Activated T-cell treated with anti-CD3 and anti-CD28 coated beads, Interleukin-2, amount 50 U/mL, for 24 hours (primary cell): ENCODE measurements around the gene GPX5.
"Not testable (repeated sequence)": the region's sequence is repeated elsewhere in the genome, so short reads cannot be mapped to it uniquely, and the experiment has no call there.

ENCODE experiments used
- DNase-seq: peaks from one replicate; pipeline ENCODE4 v3.0.0-alpha.2; 2020
- H3K27ac Mint-ChIP-seq: 2 replicates; pipeline ENCODE4 v1.8.0; 2020; ENCODE audit warnings: mild to moderate bottlenecking, mixed read lengths
- H3K27me3 Mint-ChIP-seq: 2 replicates; pipeline ENCODE4 v1.8.0; 2020; ENCODE audit warnings: mixed read lengths
- H3K36me3 Mint-ChIP-seq: 2 replicates; pipeline ENCODE4 v1.8.0; 2020; ENCODE audit warnings: low read depth, mixed read lengths
- H3K4me1 Mint-ChIP-seq: 2 replicates; pipeline ENCODE4 v1.8.0; 2020; ENCODE audit warnings: low read depth, mixed read lengths
- H3K4me3 Mint-ChIP-seq: 2 replicates; pipeline ENCODE4 v1.8.0; 2020; ENCODE audit warnings: mild to moderate bottlenecking, moderate library complexity, mixed read lengths
- H3K9me3 Mint-ChIP-seq: 2 replicates; pipeline ENCODE4 v1.8.0; 2020; ENCODE audit warnings: mixed read lengths

The GPX5 gene

DNA sequence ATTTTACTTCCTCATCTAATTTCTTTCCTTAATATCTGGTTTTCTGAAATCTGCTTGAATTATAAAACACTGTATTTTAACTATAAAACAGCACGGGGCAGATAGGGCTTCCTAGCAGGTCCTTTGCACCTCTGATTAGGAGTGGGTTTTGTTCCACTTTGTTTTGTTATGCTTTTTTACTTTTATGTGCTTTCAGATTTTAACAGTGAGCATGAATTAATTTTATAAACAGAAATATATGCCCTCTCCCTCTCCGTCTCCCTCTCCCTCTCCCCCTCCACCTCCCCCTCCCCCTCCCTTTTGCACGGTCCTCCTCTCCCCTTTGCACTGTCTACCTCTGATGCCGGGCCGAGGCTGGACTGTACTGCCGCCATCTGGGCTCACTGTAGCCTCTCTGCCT, 24.4 kb upstream of the GPX5 start:
- Mint-ChIP-seq H3K4me3 (no peak overlapping the region), H3K27ac (no peak overlapping the region), H3K4me1 (no peaks in the 10 kb centered on the region), H3K36me3 (no peaks in the 10 kb centered on the region), H3K9me3 (no peaks in the 10 kb centered on the region), H3K27me3 (peaks cover 15% of the 10 kb centered on the region)
- DNase-seq = no peak

GRCh38 chr6:28502136-28502535, 23.5 kb upstream of the GPX5 start:
- not testable (repeated sequence) for DNase-seq, H3K4me1 Mint-ChIP-seq, H3K27ac Mint-ChIP-seq, H3K36me3 Mint-ChIP-seq, H3K4me3 Mint-ChIP-seq, H3K9me3 Mint-ChIP-seq
- H3K27me3 Mint-ChIP-seq = peaks cover 15% of the 10 kb centered on the region

DNA sequence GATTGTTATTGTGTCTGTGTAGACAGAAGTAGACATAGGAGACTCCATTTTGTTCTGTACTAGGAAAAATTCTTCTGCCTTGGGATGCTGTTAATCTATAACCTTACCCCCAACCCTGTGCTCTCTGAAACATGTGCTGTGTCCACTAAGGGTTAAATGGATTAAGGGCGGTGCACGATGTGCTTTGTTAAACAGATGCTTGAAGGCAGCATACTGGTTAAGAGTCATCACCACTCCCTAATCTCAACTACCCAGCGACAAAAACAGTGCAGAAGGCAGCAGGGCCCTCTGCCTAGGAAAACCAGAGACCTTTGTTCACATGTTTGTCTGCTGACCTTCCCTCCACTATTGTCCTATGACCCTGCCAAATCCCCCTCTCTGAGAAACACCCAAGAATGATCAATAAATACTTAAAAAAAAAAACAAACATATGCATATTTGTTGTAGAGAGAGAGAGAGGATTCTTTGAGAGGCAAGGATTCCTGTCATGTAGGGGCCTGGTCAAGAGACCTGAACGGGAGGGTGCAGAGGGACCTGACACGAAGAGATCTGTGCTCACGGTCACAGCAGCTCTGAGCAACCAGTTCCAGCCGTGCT, 22.9 kb upstream of the GPX5 start:
- H3K27ac Mint-ChIP-seq, H3K36me3 Mint-ChIP-seq, H3K4me1 Mint-ChIP-seq, H3K4me3 Mint-ChIP-seq, H3K9me3 Mint-ChIP-seq, DNase-seq: not testable (repeated sequence)
- H3K27me3 Mint-ChIP-seq = peaks cover 15% of the 10 kb centered on the region

DNA sequence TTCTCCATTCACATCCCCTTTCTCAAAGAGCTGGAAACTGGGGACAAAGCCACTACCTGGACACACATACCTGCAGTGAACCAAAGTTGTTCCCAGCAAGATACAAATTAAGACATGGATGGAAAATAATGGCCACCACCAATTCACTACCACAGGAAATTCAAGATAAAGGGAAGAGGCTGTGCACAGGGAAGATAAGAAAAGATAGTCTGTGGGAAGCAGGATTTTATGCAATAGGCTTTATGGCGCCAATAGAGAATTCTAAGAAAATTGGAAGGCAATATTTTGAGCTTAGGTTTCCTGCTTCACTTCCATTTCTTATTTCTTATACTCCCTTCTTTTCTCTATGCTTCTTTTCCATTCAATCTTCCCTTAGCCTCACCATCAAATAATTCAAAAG, 19.9 kb upstream of the GPX5 start:
- no peaks in the 10 kb centered on the region for H3K9me3 Mint-ChIP-seq
- no peak for DNase-seq

GRCh38 chr6:28506807-28507475, 18.7 kb upstream of the GPX5 start:
- H3K4me3 Mint-ChIP-seq = no peak overlapping the region
- DNase-seq = no peak
- H3K36me3 Mint-ChIP-seq = no peaks in the 10 kb centered on the region
- H3K27me3 Mint-ChIP-seq = peaks cover 18% of the 10 kb centered on the region
- no peaks in the 10 kb centered on the region for H3K9me3 Mint-ChIP-seq
- H3K4me1 Mint-ChIP-seq = peaks cover 10% of the 10 kb centered on the region
- H3K27ac Mint-ChIP-seq = no peak overlapping the region

More for the DNA sequence above, 19.9 kb upstream of the GPX5 start:
- no peak overlapping the region for H3K27ac Mint-ChIP-seq
- peaks cover 12% of the 10 kb centered on the region for H3K27me3 Mint-ChIP-seq
- no peak overlapping the region for H3K4me3 Mint-ChIP-seq
- H3K36me3 Mint-ChIP-seq = no peaks in the 10 kb centered on the region
- H3K4me1 Mint-ChIP-seq = peaks cover 10% of the 10 kb centered on the region

DNA sequence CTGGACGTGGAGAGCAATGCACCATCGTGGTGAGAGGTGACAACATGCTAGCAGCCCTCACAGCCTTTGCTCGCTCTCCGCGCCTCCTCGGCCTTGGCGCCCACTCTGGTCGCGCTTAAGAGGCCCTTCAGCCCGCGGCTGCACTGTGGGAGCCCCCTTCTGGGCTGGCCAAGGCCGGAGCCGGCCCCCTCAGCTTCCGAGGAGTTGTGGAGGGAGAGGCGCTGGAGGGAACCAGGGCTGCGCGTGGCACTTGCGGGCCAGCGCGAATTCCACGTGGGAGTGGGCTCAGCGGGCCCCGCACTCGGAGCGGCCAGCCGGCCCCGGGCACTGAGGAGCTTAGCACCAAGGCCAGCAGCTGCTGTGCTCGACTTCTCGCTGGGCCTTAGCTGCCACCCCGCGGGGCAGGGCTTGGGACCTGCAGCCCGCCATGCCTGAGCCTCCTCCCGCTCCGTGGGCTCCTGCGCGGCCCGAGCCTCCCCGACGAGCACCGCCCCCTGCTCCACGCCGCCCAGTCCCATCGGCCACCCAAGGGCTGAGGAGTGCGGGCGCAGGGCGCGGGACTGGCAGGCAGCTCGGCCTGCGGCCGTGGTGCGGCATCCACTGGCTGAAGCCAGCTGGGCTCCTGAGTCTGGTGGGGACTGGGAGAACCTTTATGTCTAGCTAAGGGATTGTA, 13.9 kb upstream of the GPX5 start:
- Mint-ChIP-seq H3K27ac (no peak overlapping the region), H3K4me3 (no peak overlapping the region), H3K9me3 (no peaks in the 10 kb centered on the region), H3K36me3 (no peaks in the 10 kb centered on the region), H3K27me3 (peaks cover 34% of the 10 kb centered on the region), H3K4me1 (peaks cover 8% of the 10 kb centered on the region)
- DNase-seq = no peak

DNA sequence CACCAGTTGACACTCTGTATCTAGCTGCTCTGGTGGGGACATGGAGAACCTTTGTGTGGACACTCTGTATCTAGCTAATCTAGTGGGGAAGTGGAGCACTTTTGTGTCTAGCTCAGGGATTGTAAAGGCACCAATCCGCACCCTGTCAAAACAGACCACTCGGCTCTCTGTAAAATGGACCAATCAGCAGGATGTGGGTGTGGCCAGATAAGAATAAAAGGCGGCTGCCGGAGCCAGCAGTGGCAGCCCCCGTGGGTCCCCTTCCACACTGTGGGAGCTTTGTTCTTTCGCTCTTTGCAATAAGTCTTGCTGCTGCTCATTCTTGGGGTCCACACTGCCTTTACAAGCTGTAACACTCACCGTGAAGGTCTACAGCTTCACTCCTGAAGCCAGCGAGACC, 13.3 kb upstream of the GPX5 start:
- not testable (repeated sequence) for H3K9me3 Mint-ChIP-seq, H3K36me3 Mint-ChIP-seq, H3K4me1 Mint-ChIP-seq, DNase-seq, H3K4me3 Mint-ChIP-seq, H3K27ac Mint-ChIP-seq
- H3K27me3 Mint-ChIP-seq = peaks cover 36% of the 10 kb centered on the region

- no peaks in the 10 kb centered on the region for H3K9me3 Mint-ChIP-seq
- H3K4me1 Mint-ChIP-seq = no peaks in the 10 kb centered on the region
- no peaks in the 10 kb centered on the region for H3K36me3 Mint-ChIP-seq
- peaks cover 42% of the 10 kb centered on the region for H3K27me3 Mint-ChIP-seq
- no peak for DNase-seq
- H3K4me3 Mint-ChIP-seq = no peak within 1 kb of the TSS
- no peak within 1 kb of the TSS for H3K27ac Mint-ChIP-seq
These were observed 10.0 kb upstream of the GPX5 start, which contains the start of gene GPX6 for GRCh38 chr6:28515676-28516075. TSS of gene GPX6 (minus strand) at chr6:28515793. CDS start at chr6:28515743, 50 bp downstream.

GRCh38 chr6:28517964-28518363, 7.7 kb upstream of the GPX5 start:
- Mint-ChIP-seq H3K36me3 (no peaks in the 10 kb centered on the region), H3K4me1 (peaks cover 7% of the 10 kb centered on the region), H3K4me3 (no peak overlapping the region), H3K9me3 (no peaks in the 10 kb centered on the region), H3K27me3 (peaks cover 40% of the 10 kb centered on the region), H3K27ac (no peak overlapping the region)
- no peak for DNase-seq

- Mint-ChIP-seq H3K9me3 (no peaks in the 10 kb centered on the region), H3K27ac (no peak overlapping the region), H3K4me1 (peaks cover 26% of the 10 kb centered on the region)
These were observed 3.0 kb upstream of the GPX5 start for GRCh38 chr6:28522594-28523240.

DNA sequence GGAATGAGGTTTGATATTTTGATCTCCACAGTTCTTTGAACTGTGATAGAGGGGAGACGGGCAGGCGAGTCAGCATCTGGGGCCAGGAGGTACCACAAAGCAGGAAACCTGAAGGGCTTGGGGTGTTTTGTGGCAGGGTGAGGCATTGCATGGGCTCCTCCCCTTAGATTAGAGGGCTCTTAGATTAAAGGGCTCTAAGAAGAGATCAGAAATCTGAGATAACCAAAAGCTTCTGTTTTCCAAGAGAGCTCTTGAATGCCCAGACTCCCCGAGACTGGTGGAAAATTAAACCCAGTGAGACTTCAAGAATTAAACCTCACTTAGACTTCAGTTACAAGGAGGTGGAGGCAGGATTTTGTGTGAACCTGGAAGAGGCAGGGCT, 2.4 kb upstream of the GPX5 start:
- Mint-ChIP-seq H3K36me3 (no peaks in the 10 kb centered on the region), H3K4me1 (peaks cover 26% of the 10 kb centered on the region), H3K9me3 (no peaks in the 10 kb centered on the region), H3K27me3 (peaks cover 49% of the 10 kb centered on the region), H3K4me3 (no peak overlapping the region), H3K27ac (no peak overlapping the region)
- no peak for DNase-seq

More at GRCh38 chr6:28522594-28523240, 3.0 kb upstream of the GPX5 start:
- DNase-seq = no peak
- Mint-ChIP-seq H3K27me3 (peaks cover 44% of the 10 kb centered on the region), H3K36me3 (no peaks in the 10 kb centered on the region), H3K4me3 (no peak overlapping the region)

- no peaks in the 10 kb centered on the region for H3K36me3 Mint-ChIP-seq
- H3K4me1 Mint-ChIP-seq = peaks cover 3% of the 10 kb centered on the region
- no peak for DNase-seq
- peaks cover 67% of the 10 kb centered on the region for H3K27me3 Mint-ChIP-seq
- H3K4me3 Mint-ChIP-seq = no peak overlapping the region
- H3K9me3 Mint-ChIP-seq = no peaks in the 10 kb centered on the region
- H3K27ac Mint-ChIP-seq = no peak overlapping the region
These were observed 5.1 kb downstream of the GPX5 start for GRCh38 chr6:28530777-28531176.

DNA sequence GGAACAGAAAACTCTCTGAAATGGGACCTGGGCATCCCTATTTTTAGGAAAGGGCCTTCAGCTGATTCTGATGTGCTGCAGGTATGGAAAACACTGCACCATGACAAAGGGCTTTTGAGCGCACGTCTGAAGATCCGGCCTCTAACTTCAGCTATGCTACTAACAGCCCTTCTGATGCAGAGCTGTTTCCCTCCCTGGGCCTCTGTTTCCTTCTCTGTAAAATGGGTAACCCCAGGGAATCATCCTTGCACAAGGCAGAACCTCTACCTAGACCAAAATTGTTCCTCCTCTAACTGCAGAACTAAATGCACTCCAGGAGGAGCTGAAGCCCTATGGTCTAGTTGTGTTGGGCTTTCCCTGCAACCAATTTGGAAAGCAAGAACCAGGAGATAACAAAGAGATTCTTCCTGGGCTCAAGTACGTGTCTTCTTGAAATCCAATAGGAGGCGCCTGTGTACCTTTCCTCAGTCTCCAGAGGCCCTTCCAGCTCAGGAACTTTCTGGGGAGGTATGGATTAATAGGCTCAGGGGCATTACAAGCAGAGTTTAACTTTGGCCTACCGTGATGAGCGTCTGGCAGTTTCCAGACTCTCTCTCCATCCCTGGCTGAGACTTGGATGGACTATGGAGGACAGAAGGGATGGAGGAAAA, 5.9 kb downstream of the GPX5 start:
- no peak overlapping the region for H3K4me3 Mint-ChIP-seq
- no peak for DNase-seq
- no peak overlapping the region for H3K27ac Mint-ChIP-seq
- peaks cover 3% of the 10 kb centered on the region for H3K4me1 Mint-ChIP-seq
- H3K27me3 Mint-ChIP-seq = peaks cover 64% of the 10 kb centered on the region
- H3K9me3 Mint-ChIP-seq = no peaks in the 10 kb centered on the region
- no peaks in the 10 kb centered on the region for H3K36me3 Mint-ChIP-seq

GRCh38 chr6:28534306-28534705, 8.6 kb downstream of the GPX5 start:
- Mint-ChIP-seq H3K4me3 (no peak overlapping the region), H3K9me3 (no peaks in the 10 kb centered on the region), H3K36me3 (no peaks in the 10 kb centered on the region), H3K4me1 (peaks cover 17% of the 10 kb centered on the region), H3K27me3 (peaks cover 66% of the 10 kb centered on the region), H3K27ac (no peak overlapping the region)
- no peak for DNase-seq
